OCI-LY3 (cell line): ENCODE measurements around the gene FGD5.

ENCODE experiments used
- CTCF ChIP-seq: fragments of 200-600, 300-600 bp; sonication (generic); IDR thresholded peaks from 2 replicates; pipeline ENCODE4 v1.5.1; 2014; ENCODE audit warnings: antibody characterized with exemption, low read length, low read depth
- EZH2phosphoT487 ChIP-seq: fragments of 200-600 bp; shearing (Covaris generic); IDR thresholded peaks from 2 replicates; pipeline ENCODE4 v1.6.1; 2018; ENCODE audit warnings: antibody characterized with exemption, mixed run types, low read depth

- no peak for TF ChIP-seq CTCF
- TF ChIP-seq EZH2phosphoT487: no peak
These were observed 101.8 kb downstream of the FGD5 start for GRCh38 chr3:14920536-14920935.
